ENCODE measurements around the gene CEP104. TPM values are rescaled to one million over a fixed set of nuclear protein-coding genes. Genes with fewer than 3 reads are reported as not detected.
A peak's percentile ranks its signal among the peaks of the same experiment; 100 is the strongest.

CEP104 gene
- total RNA-seq, 1 experiment from 2014 or later, result 34.5 TPM

DNA sequence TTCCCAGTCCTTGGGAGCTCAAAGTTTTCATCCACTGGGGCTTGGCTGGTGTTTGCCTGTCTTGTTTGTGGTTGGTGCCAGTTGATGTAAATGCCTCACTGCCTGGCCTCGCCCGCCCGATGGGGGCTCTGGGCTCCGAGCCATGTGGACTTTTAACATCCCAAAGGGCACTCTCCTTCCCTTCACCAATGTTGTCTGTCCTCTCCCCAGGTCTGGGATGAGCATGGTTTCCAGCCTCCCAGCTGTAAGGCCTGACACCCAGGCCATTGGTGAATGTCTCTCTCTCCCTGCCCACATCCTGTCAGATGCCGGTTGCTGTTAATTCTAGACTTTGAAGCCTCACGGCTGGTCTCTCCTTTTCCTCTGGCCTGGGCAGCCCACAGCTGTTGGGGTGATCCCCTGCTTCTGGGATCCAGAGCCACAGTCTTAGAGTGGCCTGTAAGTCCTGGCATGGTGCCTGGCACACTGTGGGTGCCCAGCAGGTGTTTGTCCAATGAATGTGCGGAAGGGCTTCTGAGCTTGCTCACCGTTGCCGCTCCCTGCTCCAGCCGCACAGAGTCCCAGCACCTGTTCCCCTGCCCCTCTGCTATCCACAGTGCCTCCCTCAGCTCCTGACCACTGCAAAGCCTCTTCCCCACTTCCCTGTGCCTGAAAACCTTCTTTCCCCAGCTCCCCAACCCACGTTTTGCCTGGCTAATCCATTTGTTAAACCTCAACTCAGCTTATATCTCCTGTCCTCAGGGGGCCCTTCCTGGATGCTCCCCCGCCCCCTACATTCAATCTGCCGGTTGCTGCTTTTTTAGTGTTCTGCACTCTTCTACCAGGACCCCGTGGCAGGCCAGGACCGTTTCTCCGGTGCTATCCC is 46.4 kb upstream of the CEP104 start:
- no peak for TF ChIP-seq CTCF (conservative IDR thresholded peaks at IDR 0.05)
- no peak overlapping the region for H4K8ac ChIP-seq (replicated peaks; ENCODE audit: insufficient read length, low read depth, low read length)
- no peak overlapping the region for H3K4me3 Mint-ChIP-seq

More for the DNA sequence above, 46.4 kb upstream of the CEP104 start:
- Histone ChIP-seq H3K79me1 (ENCODE audit: insufficient read depth, low read depth, low read length, poor library complexity, severe bottlenecking) (no peaks in the 10 kb centered on the region), H2BK12ac (ENCODE audit: insufficient read length, low read depth, low read length) (no peak overlapping the region), H3K4me2 (ENCODE audit: insufficient read depth, insufficient read length, low read length) (no peak overlapping the region), H3K4me1 (ENCODE audit: insufficient read depth, low read length) (no peaks in the 10 kb centered on the region), H3K56ac (ENCODE audit: insufficient read length, low read depth, low read length) (no peak overlapping the region), H3K9ac (ENCODE audit: extremely low read depth, insufficient read length, low read length) (no peak overlapping the region), H4K20me1 (ENCODE audit: control insufficient read depth, insufficient read depth, insufficient read length) (no peaks in the 10 kb centered on the region), H2BK20ac (ENCODE audit: low read depth, low read length, poor library complexity, severe bottlenecking) (no peak overlapping the region), H3K14ac (ENCODE audit: insufficient read depth, low read length) (peak overlapping the region; percentile 35; the same call in 1 of the 2 replicates), H3K23me2 (ENCODE audit: insufficient read length, low read depth, low read length, poor library complexity, severe bottlenecking) (peaks cover 7% of the 10 kb centered on the region), H3K18ac (ENCODE audit: insufficient read length, low read depth, low read length) (no peak overlapping the region), H3K4ac (ENCODE audit: low read depth, low read length) (no peak overlapping the region), H3K9me3 (ENCODE audit: control insufficient read depth, low read depth, low read length) (no peaks in the 10 kb centered on the region), H2BK15ac (ENCODE audit: low read depth, low read length) (no peak overlapping the region), H4K91ac (ENCODE audit: insufficient read length, low read depth, low read length) (no peak overlapping the region), H3K27me3 (ENCODE audit: insufficient read depth, low read length) (no peaks in the 10 kb centered on the region), H2BK5ac (ENCODE audit: insufficient read length, low read length) (no peak overlapping the region), H2AK5ac (ENCODE audit: insufficient read length, low read length) (no peak overlapping the region), H3K23ac (ENCODE audit: insufficient read length, low read depth, low read length) (no peak overlapping the region), H4K5ac (ENCODE audit: insufficient read length, low read depth, low read length) (no peak overlapping the region), H3K79me2 (ENCODE audit: insufficient read depth, low read length) (peaks cover 6% of the 10 kb centered on the region; the same call in 1 of the 2 replicates), H3T11ph (ENCODE audit: low read length) (no peak overlapping the region), H2AFZ (ENCODE audit: low read length) (no peak overlapping the region), H2BK120ac (ENCODE audit: low read depth, low read length, poor library complexity, severe bottlenecking) (no peak overlapping the region), H3K27ac (ENCODE audit: insufficient read length, low read depth, low read length) (no peak overlapping the region)
- Mint-ChIP-seq H3K4me1 (peaks cover 33% of the 10 kb centered on the region in 2 experiments), H3K36me3 (ENCODE audit: insufficient read depth in 1 of 3, low read depth in 3 of 3) (peaks cover 0 to 3% (median 3%) of the 10 kb centered on the region in 3 experiments; a peak in 3 of 7 replicates), H3K27ac (peak overlapping the region; percentile 37 to 61 (median 38); a peak in 3 of 7 replicates), H3K27me3 (ENCODE audit: low read depth) (no peaks in the 10 kb centered on the region), H3K9me3 (peaks cover 3 to 4% of the 10 kb centered on the region in 2 experiments; a peak in 3 of 5 replicates)
- WGBS (ENCODE audit: extremely low coverage, insufficient read length, low lambda C conversion rate), result no CpG with 5 or more reads among the region's 16 CpGs
- DNase-seq, result no peak

All from H9 (cell line).